IMR-90 (cell line): ENCODE results near the gene DOCK2. TPM values are rescaled to one million over a fixed set of nuclear protein-coding genes. Genes with fewer than 3 reads are reported as not detected.
A peak's percentile ranks its signal among the peaks of the same experiment; 100 is the strongest.

ENCODE experiments used
- ATAC-seq: fragments of 200-7000 bp; cut with Tn5 transposase; 2 replicates; pipeline ENCODE4 v1.9.1; 2020; ENCODE audit warnings: low read depth, mild to moderate bottlenecking, moderate library complexity
- BruUV-seq: library from RNA; stranded (reverse); fragments of 400-500 nt; replicated peaks from 2 replicates; lab custom pipeline; 2021; lab: Mats Ljungman, UMichigan
- CTCF ChIA-PET: fragments of 300-600 bp; formaldehyde crosslinking; extraction: SDS; loops from one replicate; lab custom pipeline; 2021; ENCODE audit warnings: antibody characterized with exemption; lab: Yijun Ruan, JAX
- POLR2A ChIA-PET: fragments of 300-600 bp; sonication (Branson Sonifier 250); formaldehyde crosslinking; loops from one replicate; lab custom pipeline; 2022; ENCODE audit warnings: antibody characterized with exemption; ENCODE audit not compliant: unreplicated experiment; lab: Charles Lee
- DNase-seq: peaks from one replicate; pipeline ENCODE4 v3.0.0; 2013
- H2AFZ ChIP-seq: replicated peaks from 2 replicates; pipeline ENCODE3; 2013; ENCODE audit warnings: low read length, mild to moderate bottlenecking; ENCODE audit not compliant: poor library complexity
- H2AK5ac ChIP-seq: 2 replicates; pipeline ENCODE4 v1.6.1; 2013; ENCODE audit warnings: low read depth, low read length, inconsistent platforms
- H2AK9ac ChIP-seq: replicated peaks from 2 replicates; pipeline ENCODE3; 2013; ENCODE audit warnings: mild to moderate bottlenecking, low read depth, low read length, moderate library complexity; ENCODE audit not compliant: poor library complexity
- H2BK120ac ChIP-seq: 2 replicates; pipeline ENCODE4 v1.6.1; 2013; ENCODE audit warnings: low read depth, low read length, inconsistent platforms
- H2BK15ac ChIP-seq: 3 replicates; pipeline ENCODE4 v1.6.1; 2013; ENCODE audit warnings: low read depth, low read length, inconsistent platforms
- H2BK20ac ChIP-seq: 2 replicates; pipeline ENCODE4 v1.6.1; 2013; ENCODE audit warnings: low read depth, mild to moderate bottlenecking, inconsistent platforms, low read length, moderate library complexity
- H2BK5ac ChIP-seq: 2 replicates; pipeline ENCODE4 v1.6.1; 2013; ENCODE audit warnings: mild to moderate bottlenecking, low read depth, low read length, inconsistent platforms; ENCODE audit not compliant: poor library complexity, severe bottlenecking
- H3K14ac ChIP-seq: replicated peaks from 2 replicates; pipeline ENCODE4 v1.6.1; 2013; ENCODE audit warnings: low read depth, low read length, inconsistent platforms
- H3K18ac ChIP-seq: 2 replicates; pipeline ENCODE4 v1.6.1; 2013; ENCODE audit warnings: low read depth, low read length, control low read depth
- H3K23ac ChIP-seq: 2 replicates; pipeline ENCODE4 v1.6.1; 2013; ENCODE audit warnings: low read depth, low read length, inconsistent platforms
- H3K27ac ChIP-seq: 2 replicates; pipeline ENCODE4 v1.5.1; 2013; ENCODE audit warnings: mild to moderate bottlenecking, control low read depth, low read length; ENCODE audit not compliant: insufficient read depth
- H3K27me3 ChIP-seq: 2 replicates; pipeline ENCODE4 v1.6.1; 2013; ENCODE audit warnings: low read length; ENCODE audit not compliant: control insufficient read depth, insufficient read depth
- H3K36me3 ChIP-seq: 2 replicates; pipeline ENCODE4 v1.6.1; 2013; ENCODE audit warnings: low read length, mixed read lengths; ENCODE audit not compliant: control insufficient read depth, insufficient read depth
- H3K4ac ChIP-seq: 2 replicates; pipeline ENCODE4 v1.6.1; 2013; ENCODE audit warnings: low read depth, low read length, inconsistent platforms
- H3K4me1 ChIP-seq: 2 replicates; pipeline ENCODE4 v1.6.1; 2013; ENCODE audit warnings: low read length, mixed read lengths; ENCODE audit not compliant: control insufficient read depth, insufficient read depth
- H3K4me2 ChIP-seq: 2 replicates; pipeline ENCODE4 v1.6.1; 2013; ENCODE audit warnings: low read depth, mild to moderate bottlenecking, control low read depth, low read length, moderate library complexity
- H3K4me3 ChIP-seq: 2 replicates; pipeline ENCODE4 v1.5.1; 2013; ENCODE audit warnings: low read depth, mild to moderate bottlenecking, control low read depth, low read length, moderate library complexity; ENCODE audit not compliant: insufficient read depth
- H3K56ac ChIP-seq: 2 replicates; pipeline ENCODE4 v1.6.1; 2013; ENCODE audit warnings: low read length, inconsistent platforms; ENCODE audit not compliant: insufficient read depth; ENCODE audit errors: extremely low read depth
- H3K79me1 ChIP-seq, 2 experiments: 2 replicates each; pipeline ENCODE4 v1.6.1; 2013; ENCODE audit warnings: low read length in 2 of 2, inconsistent platforms in 1 of 2, low read depth in 1 of 2
- H3K9ac ChIP-seq: 2 replicates; pipeline ENCODE4 v1.6.1; 2013; ENCODE audit warnings: low read depth, low read length, control low read depth
- H3K9me1 ChIP-seq: 2 replicates; pipeline ENCODE4 v1.6.1; 2013; ENCODE audit warnings: low read length, inconsistent platforms; ENCODE audit not compliant: insufficient read depth
- H3K9me3 ChIP-seq: 2 replicates; pipeline ENCODE4 v1.6.1; 2013; ENCODE audit warnings: low read length; ENCODE audit not compliant: control insufficient read depth, insufficient read depth
- H4K20me1 ChIP-seq: 2 replicates; pipeline ENCODE4 v1.6.1; 2013; ENCODE audit warnings: low read length, inconsistent platforms; ENCODE audit not compliant: insufficient read depth
- H4K5ac ChIP-seq: 2 replicates; pipeline ENCODE4 v1.6.1; 2013; ENCODE audit warnings: mild to moderate bottlenecking, low read depth, low read length, control low read depth
- H4K8ac ChIP-seq, 2 experiments: 2 replicates each; pipeline ENCODE4 v1.6.1; 2013; ENCODE audit warnings: low read depth in 2 of 2, low read length in 2 of 2, control low read depth in 1 of 2, inconsistent platforms in 1 of 2
- H4K91ac ChIP-seq: 2 replicates; pipeline ENCODE4 v1.6.1; 2013; ENCODE audit warnings: low read depth, low read length, inconsistent platforms; ENCODE audit not compliant: insufficient read depth
- CEBPB ChIP-seq: IDR thresholded peaks from 2 replicates; pipeline ENCODE4 v1.6.1; 2012; ENCODE audit warnings: low read depth, low read length, improper control_type of control experiment
- MAZ ChIP-seq: IDR thresholded peaks from 2 replicates; pipeline ENCODE4 v1.6.1; 2012; ENCODE audit warnings: low read depth, mild to moderate bottlenecking, low read length, improper control_type of control experiment, moderate library complexity, borderline replicate concordance
- MXI1 ChIP-seq: IDR thresholded peaks from 2 replicates; pipeline ENCODE4 v1.6.1; 2012; ENCODE audit warnings: low read depth, mild to moderate bottlenecking, low read length, moderate library complexity, borderline replicate concordance
- NFE2L2 ChIP-seq: fragments of 150-350 bp; IDR thresholded peaks from 2 replicates; pipeline ENCODE4 v1.6.1; 2016; ENCODE audit warnings: low read depth, mild to moderate bottlenecking, low read length
- RFX5 ChIP-seq: IDR thresholded peaks from 2 replicates; pipeline ENCODE4 v1.8.0; 2012; ENCODE audit warnings: low read depth, mild to moderate bottlenecking, low read length, moderate library complexity
- SMC3 ChIP-seq: fragments of 150-350 bp; IDR thresholded peaks from 2 replicates; pipeline ENCODE4 v1.6.1; 2016; ENCODE audit warnings: low read depth, mild to moderate bottlenecking, antibody characterized with exemption, low read length, moderate library complexity
- WGBS, 2 experiments: methylation state at CpG; one replicate each; pipeline versions ENCODE4 v1.1.5 to v1.1.7; 2013; ENCODE audit warnings: missing lambda C conversion rate in 2 of 2; ENCODE audit not compliant: insufficient read length in 1 of 2; ENCODE audit errors: extremely low coverage in 2 of 2; 5-methylcytosine and 5-hydroxymethylcytosine counted together
- dilution Hi-C: fragments of 300-500 bp; cut with HindIII; formaldehyde crosslinking; loops from one replicate; pipeline ENCODE4 v1.14.3; 2018; ENCODE audit warnings: low sequenced_read_pairs; ENCODE audit not compliant: unreplicated experiment
- in situ Hi-C: fragments of 300-500 bp; cut with MboI; formaldehyde crosslinking; loops from 3 replicates; pipeline ENCODE4 v1.14.3; 2019; ENCODE audit warnings: low sequenced_read_pairs, inconsistent platforms, mixed read lengths
- intact Hi-C: fragments of 100-400 bp; cut with micrococcal nuclease; formaldehyde crosslinking; loops from 2 replicates; pipeline ENCODE4 v1.10.0; 2022
- polyA plus RNA-seq, 3 experiments: library from polyadenylated mRNA; depleted of rRNA; stranded (reverse); fragments of >200 nt; gene quantifications; 2 replicates each; pipeline ENCODE4 v1.2.3, GENCODE V29; 2012; ENCODE audit warnings: low replicate concordance in 1 of 3
- total RNA-seq: library from RNA; depleted of rRNA; stranded (reverse); fragments of >200 nt; gene quantifications from 2 replicates; pipeline ENCODE4 v1.2.3, GENCODE V29; 2012
- TF ChIP-seq, protein P1 (sequence below): fragments of 150-350 bp; IDR thresholded peaks from 2 replicates; pipeline ENCODE4 v1.6.1; 2017; ENCODE audit warnings: mild to moderate bottlenecking, antibody characterized with exemption, low read length, low read depth

The DOCK2 gene
- total and polyA plus RNA-seq, 2 of the 4 experiments (the other 2 are of a cell fraction), result 0.72 to 3.0 TPM

GRCh38 chr5:169921949-169922348, 284.9 kb downstream of the DOCK2 start:
- no peak overlapping the region for H3K27ac ChIP-seq
- H3K4me1 ChIP-seq, result peaks cover 9% of the 10 kb centered on the region
- no peak for TF ChIP-seq NFE2L2
- TF ChIP-seq CEBPB, result no peak
- TF ChIP-seq RFX5, result no peak
- no peak for TF ChIP-seq MXI1
- TF ChIP-seq SMC3, result no peak
- no peak for TF ChIP-seq MAZ
- TF ChIP-seq, protein P1, sequence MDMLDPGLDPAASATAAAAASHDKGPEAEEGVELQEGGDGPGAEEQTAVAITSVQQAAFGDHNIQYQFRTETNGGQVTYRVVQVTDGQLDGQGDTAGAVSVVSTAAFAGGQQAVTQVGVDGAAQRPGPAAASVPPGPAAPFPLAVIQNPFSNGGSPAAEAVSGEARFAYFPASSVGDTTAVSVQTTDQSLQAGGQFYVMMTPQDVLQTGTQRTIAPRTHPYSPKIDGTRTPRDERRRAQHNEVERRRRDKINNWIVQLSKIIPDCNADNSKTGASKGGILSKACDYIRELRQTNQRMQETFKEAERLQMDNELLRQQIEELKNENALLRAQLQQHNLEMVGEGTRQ, result no peak
- no peaks in the 10 kb centered on the region for H3K27me3 ChIP-seq
- WGBS, 2 experiments, result no CpG with 5 or more reads among the region's 1 CpG
- in situ Hi-C loops, result no loop called here
- H3K4me2 ChIP-seq, result no peak overlapping the region
- no peaks in the 10 kb centered on the region for H3K36me3 ChIP-seq
- no peak overlapping the region for H2AK9ac ChIP-seq
- no peak overlapping the region for H3K56ac ChIP-seq
- H3K9ac ChIP-seq, result no peak overlapping the region
- BruUV-seq, result no TSS peak
- dilution Hi-C loops, result no loop called here
- ChIA-PET POLR2A (no interaction called here), CTCF (interaction anchor here (0.6 to 2.6 kb wide), 2 partner anchors 58 to 701 kb away, joined by 3 to 8 read pairs; partner anchors contain the start of gene INSYN2B)
- H3K9me1 ChIP-seq, result peaks cover 2% of the 10 kb centered on the region; the same call in 1 of the 2 replicates
- no peak overlapping the region for H3K23ac ChIP-seq
- no peak overlapping the region for H3K14ac ChIP-seq
- H2AFZ ChIP-seq, result no peak overlapping the region
- ATAC-seq, result 0 out of 2 replicates have a peak, but pooled peaks have one; percentile 13
- no peaks in the 10 kb centered on the region for H3K9me3 ChIP-seq
- H4K8ac ChIP-seq, result no peak overlapping the region
- no peak overlapping the region for H3K4me3 ChIP-seq
- no peak overlapping the region for H3K18ac ChIP-seq
- H4K91ac ChIP-seq, result no peak overlapping the region
- no peak overlapping the region for H2AK5ac ChIP-seq
- H2BK20ac ChIP-seq, result no peak overlapping the region
- H3K79me1 ChIP-seq, result peaks cover 3 to 10% of the 10 kb centered on the region in 2 experiments; a peak in 2 of 4 replicates
- no peak for DNase-seq
- no peaks in the 10 kb centered on the region for H4K20me1 ChIP-seq
- H4K5ac ChIP-seq, result no peak overlapping the region
- no peak overlapping the region for H2BK15ac ChIP-seq
- intact Hi-C loops, result no loop called here
- no peak overlapping the region for H2BK120ac ChIP-seq
- H2BK5ac ChIP-seq, result no peak overlapping the region
- no peak overlapping the region for H3K4ac ChIP-seq
